ENCODE measurements around the gene ZDHHC16. TPM values are rescaled to one million over a fixed set of nuclear protein-coding genes. Genes with fewer than 3 reads are reported as not detected.

The ZDHHC16 gene
- total and polyA plus RNA-seq, 9 donors = 17.8 to 34.7 (median 26.2) TPM

DNA sequence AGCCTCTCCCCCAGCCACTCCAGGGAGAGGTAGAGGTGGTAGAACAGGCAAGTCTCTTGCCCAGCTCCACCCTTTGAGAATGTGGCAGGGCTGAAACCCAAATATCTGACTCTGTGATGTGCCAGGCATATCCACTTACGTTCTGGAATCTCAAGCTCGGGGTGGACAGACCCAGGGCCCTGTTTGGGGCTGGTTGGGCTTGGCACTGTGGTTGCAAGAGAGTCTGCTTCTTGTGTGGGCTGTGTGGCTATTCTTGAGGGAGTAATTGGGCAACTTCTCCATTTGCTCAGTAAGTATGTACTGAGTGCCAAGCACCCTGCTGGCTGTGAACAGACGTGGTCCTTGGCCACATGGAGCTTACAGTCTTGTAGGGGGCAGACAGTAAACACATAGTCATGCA is 57.4 kb downstream of the ZDHHC16 start:
- Histone ChIP-seq H3K4me1 (ENCODE audit: insufficient read depth) (no peaks in the 10 kb centered on the region), H3K9me3 (no peaks in the 10 kb centered on the region), H3K4me3 (no peak overlapping the region), H3K27me3 (no peaks in the 10 kb centered on the region), H3K36me3 (no peaks in the 10 kb centered on the region), H3K27ac (no peak overlapping the region)
- no peak for DNase-seq
- intact Hi-C loops (cut with DNase I) = loop anchor here in 1 of 4 donors (5.0 kb wide), 1 partner anchor 39 kb away; no protein-coding TSS in a partner anchor
- WGBS, 3 donors = 84 to 87% (median 86%) methylated on average over 3 of the region's 3 CpGs
- TF ChIP-seq, protein P1, sequence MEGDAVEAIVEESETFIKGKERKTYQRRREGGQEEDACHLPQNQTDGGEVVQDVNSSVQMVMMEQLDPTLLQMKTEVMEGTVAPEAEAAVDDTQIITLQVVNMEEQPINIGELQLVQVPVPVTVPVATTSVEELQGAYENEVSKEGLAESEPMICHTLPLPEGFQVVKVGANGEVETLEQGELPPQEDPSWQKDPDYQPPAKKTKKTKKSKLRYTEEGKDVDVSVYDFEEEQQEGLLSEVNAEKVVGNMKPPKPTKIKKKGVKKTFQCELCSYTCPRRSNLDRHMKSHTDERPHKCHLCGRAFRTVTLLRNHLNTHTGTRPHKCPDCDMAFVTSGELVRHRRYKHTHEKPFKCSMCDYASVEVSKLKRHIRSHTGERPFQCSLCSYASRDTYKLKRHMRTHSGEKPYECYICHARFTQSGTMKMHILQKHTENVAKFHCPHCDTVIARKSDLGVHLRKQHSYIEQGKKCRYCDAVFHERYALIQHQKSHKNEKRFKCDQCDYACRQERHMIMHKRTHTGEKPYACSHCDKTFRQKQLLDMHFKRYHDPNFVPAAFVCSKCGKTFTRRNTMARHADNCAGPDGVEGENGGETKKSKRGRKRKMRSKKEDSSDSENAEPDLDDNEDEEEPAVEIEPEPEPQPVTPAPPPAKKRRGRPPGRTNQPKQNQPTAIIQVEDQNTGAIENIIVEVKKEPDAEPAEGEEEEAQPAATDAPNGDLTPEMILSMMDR (IDR thresholded peaks at IDR 0.05) = no peak
- TF ChIP-seq POLR2A (IDR thresholded peaks at IDR 0.05) (no peak), EP300 (IDR thresholded peaks at IDR 0.05) (no peak)

DNA sequence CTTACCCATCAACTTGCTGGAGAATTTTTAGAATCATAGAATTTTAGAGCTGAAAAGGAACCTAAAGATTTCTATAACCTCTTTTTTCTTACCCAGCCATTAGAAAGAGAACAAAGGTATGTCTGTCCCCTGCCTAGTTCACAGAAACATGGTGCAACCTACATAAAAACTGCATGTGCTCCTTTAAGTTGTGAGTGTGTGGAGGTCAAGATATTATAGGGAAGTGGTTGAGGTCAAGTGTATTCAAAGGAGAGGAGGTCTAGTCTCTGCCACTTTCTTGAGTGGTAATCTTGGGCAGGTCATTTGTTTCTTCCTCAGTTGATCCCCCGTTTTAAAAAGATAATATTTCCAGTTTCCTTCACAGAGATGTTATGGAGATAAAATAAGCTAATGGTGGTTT is 59.2 kb downstream of the ZDHHC16 start:
- no peak overlapping the region for H3K4me3 ChIP-seq
- H3K9me3 ChIP-seq = no peaks in the 10 kb centered on the region
- intact Hi-C loops (cut with DNase I) = no loop called here
- H3K36me3 ChIP-seq = no peaks in the 10 kb centered on the region
- H3K27ac ChIP-seq = no peak overlapping the region
- 79 to 90% (median 87%) methylated on average over 1 of the region's 1 CpG for WGBS, 3 donors
- TF ChIP-seq, protein P1 (IDR thresholded peaks at IDR 0.05) = no peak
- TF ChIP-seq POLR2A (IDR thresholded peaks at IDR 0.05) (no peak), EP300 (IDR thresholded peaks at IDR 0.05) (no peak)
- H3K27me3 ChIP-seq = no peaks in the 10 kb centered on the region
- DNase-seq = no peak
- H3K4me1 ChIP-seq (ENCODE audit: insufficient read depth) = no peaks in the 10 kb centered on the region

DNA sequence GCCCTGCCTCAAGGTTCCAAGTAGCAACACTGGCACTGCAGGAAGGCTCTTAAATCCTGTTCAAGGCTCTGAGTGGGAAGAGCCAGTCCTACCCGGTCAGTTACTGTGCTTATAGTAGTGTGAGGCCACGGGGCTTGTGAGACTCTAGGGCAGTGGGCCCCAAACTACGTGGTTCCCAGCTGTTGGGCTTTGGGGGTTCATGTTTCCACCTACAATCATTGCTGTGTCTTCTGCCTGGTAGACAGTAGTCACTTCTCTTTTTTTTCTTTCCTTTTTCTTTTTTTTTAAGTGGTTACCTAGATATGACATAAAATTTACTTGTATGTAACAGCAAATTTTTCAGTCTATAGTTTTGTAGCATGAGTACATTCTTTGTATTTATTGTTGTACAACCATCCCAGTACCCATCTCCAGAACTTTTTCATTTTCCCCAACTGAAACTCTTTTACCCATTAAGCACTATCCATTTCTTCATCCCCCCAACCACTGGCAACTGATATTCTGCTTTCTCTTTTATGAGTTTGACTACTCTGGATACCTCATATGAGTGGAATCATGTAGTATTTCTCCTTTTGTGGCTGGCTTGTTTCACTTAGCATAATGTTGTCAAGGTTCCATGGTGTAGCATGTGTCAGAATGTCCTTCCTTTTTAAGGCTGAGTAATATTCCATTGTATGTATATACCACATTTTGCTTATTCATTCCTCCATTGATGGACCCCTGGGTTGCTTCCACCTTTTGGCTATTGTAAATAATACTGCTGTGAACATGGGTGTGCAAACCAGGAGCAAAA is 60.4 kb downstream of the ZDHHC16 start:
- no peak overlapping the region for H3K27ac ChIP-seq

More for the DNA sequence above, 60.4 kb downstream of the ZDHHC16 start:
- Histone ChIP-seq H3K27me3 (no peaks in the 10 kb centered on the region), H3K36me3 (no peaks in the 10 kb centered on the region), H3K4me3 (no peak overlapping the region), H3K9me3 (no peaks in the 10 kb centered on the region), H3K4me1 (ENCODE audit: insufficient read depth) (no peaks in the 10 kb centered on the region)
- TF ChIP-seq, protein P1 (IDR thresholded peaks at IDR 0.05) = no peak
- no peak for TF ChIP-seq POLR2A (IDR thresholded peaks at IDR 0.05)
- TF ChIP-seq EP300 (IDR thresholded peaks at IDR 0.05) = no peak
- DNase-seq = no peak
- intact Hi-C loops (cut with DNase I) = no loop called here
- 80 to 91% (median 86%) methylated on average over 3 of the region's 3 CpGs for WGBS, 3 donors

Small RNAs within 50 kb of the gene (small RNA-seq; reads per million reads assigned to genes)
- not detected for gene RF00019

Other genes with a start within 250 kb of the ZDHHC16 start
- 10 to 100 TPM in 6 of 7 donors, 1 to 10 TPM in 1; 7.7 to 18.1 (median 13.5) TPM for gene ARHGAP19, start 153.5 kb upstream of the ZDHHC16 start, total RNA-seq
- gene ARHGAP19, start 153.5 kb upstream of the ZDHHC16 start, polyA plus RNA-seq = 10 to 100 TPM in 1 of 2 donors, 1 to 10 TPM in 1; 6.7 to 14.1 TPM
- 1 to 10 TPM; 3.7 to 8.2 (median 4.5) TPM for gene FRAT1, start 126.9 kb upstream of the ZDHHC16 start, total RNA-seq
- 1 to 10 TPM; 1.7 to 3.0 TPM for gene FRAT1, start 126.9 kb upstream of the ZDHHC16 start, polyA plus RNA-seq
- 10 to 100 TPM in 1 of 7 donors, 1 to 10 TPM in 6; 4.2 to 16.8 (median 6.5) TPM for gene FRAT2, start 111.4 kb upstream of the ZDHHC16 start, total RNA-seq
- gene FRAT2, start 111.4 kb upstream of the ZDHHC16 start, polyA plus RNA-seq = 1 to 10 TPM; 3.2 to 8.5 TPM
- 10 to 100 TPM; 14.7 to 35.8 (median 24.4) TPM for gene RRP12, start 44.8 kb upstream of the ZDHHC16 start, total RNA-seq
- gene RRP12, start 44.8 kb upstream of the ZDHHC16 start, polyA plus RNA-seq = 1 to 10 TPM; 7.2 to 8.9 TPM
- gene PGAM1, start 20.0 kb upstream of the ZDHHC16 start, total RNA-seq = 100 to 1,000 TPM in 6 of 7 donors, 10 to 100 TPM in 1; 98.7 to 233 (median 163) TPM
- gene PGAM1, start 20.0 kb upstream of the ZDHHC16 start, polyA plus RNA-seq = 100 to 1,000 TPM; 114 to 255 TPM
- 10 to 100 TPM; 22.1 to 38.3 (median 26.6) TPM for gene EXOSC1, start 169 bp upstream of the ZDHHC16 start, total RNA-seq
- gene EXOSC1, start 169 bp upstream of the ZDHHC16 start, polyA plus RNA-seq = 10 to 100 TPM; 26.9 to 36.2 TPM
- gene MMS19, start 52.2 kb downstream of the ZDHHC16 start, total RNA-seq = 10 to 100 TPM; 54.2 to 63.6 (median 56.4) TPM
- gene MMS19, start 52.2 kb downstream of the ZDHHC16 start, polyA plus RNA-seq = 10 to 100 TPM; 45.3 to 58.4 TPM
- 10 to 100 TPM in 4 of 7 donors, 1 to 10 TPM in 3; 5.7 to 15.2 (median 12.8) TPM for gene UBTD1, start 52.7 kb downstream of the ZDHHC16 start, total RNA-seq
- gene UBTD1, start 52.7 kb downstream of the ZDHHC16 start, polyA plus RNA-seq = 10 to 100 TPM in 1 of 2 donors, under 1 TPM in 1; 0.20 to 11.5 TPM
- under 1 TPM in 3 of 7 donors, not detected in 4; 0.37 to 0.46 (median 0.40) TPM for gene ANKRD2, start 126.6 kb downstream of the ZDHHC16 start, total RNA-seq
- gene ANKRD2, start 126.6 kb downstream of the ZDHHC16 start, polyA plus RNA-seq = under 1 TPM; 0.11 to 0.17 TPM
- under 1 TPM in 5 of 7 donors, not detected in 2; 0.12 to 0.80 (median 0.23) TPM for gene HOGA1, start 138.2 kb downstream of the ZDHHC16 start, total RNA-seq
- gene HOGA1, start 138.2 kb downstream of the ZDHHC16 start, polyA plus RNA-seq = under 1 TPM; 0.05 to 0.60 TPM
- under 1 TPM in 1 of 7 donors, not detected in 6; 0.48 TPM for gene C10orf62, start 143.5 kb downstream of the ZDHHC16 start, total RNA-seq
- gene C10orf62, start 143.5 kb downstream of the ZDHHC16 start, polyA plus RNA-seq = not detected
- gene MORN4, start 187.3 kb downstream of the ZDHHC16 start, total RNA-seq = 10 to 100 TPM in 4 of 7 donors, 1 to 10 TPM in 3; 6.6 to 17.7 (median 12.9) TPM
- gene MORN4, start 187.3 kb downstream of the ZDHHC16 start, polyA plus RNA-seq = 10 to 100 TPM; 10.9 to 11.5 TPM
- 10 to 100 TPM; 11.0 to 18.0 (median 12.6) TPM for gene PI4K2A, start 194.5 kb downstream of the ZDHHC16 start, total RNA-seq
- gene PI4K2A, start 194.5 kb downstream of the ZDHHC16 start, polyA plus RNA-seq = 10 to 100 TPM; 10.8 to 23.8 TPM
- gene AVPI1, start 241.1 kb downstream of the ZDHHC16 start, total RNA-seq = 100 to 1,000 TPM in 2 of 7 donors, 10 to 100 TPM in 5; 12.0 to 139 (median 31.8) TPM
- 10 to 100 TPM; 18.2 to 20.8 TPM for gene AVPI1, start 241.1 kb downstream of the ZDHHC16 start, polyA plus RNA-seq

Data from ovary (tissue), 9 donors.